Measurements from ENCODE around the gene COQ8A.

GRCh38 chr1:226967665-226968064 is 27.6 kb downstream of the COQ8A start:
- TF ChIP-seq MAX (IDR thresholded peaks at IDR 0.05): no peak
- TF ChIP-seq CTCF (IDR thresholded peaks at IDR 0.05 in 2 of 3, conservative IDR thresholded peaks at IDR 0.05 in 1 of 3; ENCODE audit: borderline replicate concordance in 1 of 3, insufficient read depth in 1 of 3, low read depth in 2 of 3, low read length in 2 of 3): no peak
- no peak for TF ChIP-seq SRF (IDR thresholded peaks at IDR 0.05; ENCODE audit: low read depth)
- no peak for TF ChIP-seq EZH2 (IDR thresholded peaks at IDR 0.05)
- TF ChIP-seq YY1 (IDR thresholded peaks at IDR 0.05; ENCODE audit: extremely low read depth, insufficient replicate concordance, low read depth, low read length): no peak
- TF ChIP-seq, protein P1, sequence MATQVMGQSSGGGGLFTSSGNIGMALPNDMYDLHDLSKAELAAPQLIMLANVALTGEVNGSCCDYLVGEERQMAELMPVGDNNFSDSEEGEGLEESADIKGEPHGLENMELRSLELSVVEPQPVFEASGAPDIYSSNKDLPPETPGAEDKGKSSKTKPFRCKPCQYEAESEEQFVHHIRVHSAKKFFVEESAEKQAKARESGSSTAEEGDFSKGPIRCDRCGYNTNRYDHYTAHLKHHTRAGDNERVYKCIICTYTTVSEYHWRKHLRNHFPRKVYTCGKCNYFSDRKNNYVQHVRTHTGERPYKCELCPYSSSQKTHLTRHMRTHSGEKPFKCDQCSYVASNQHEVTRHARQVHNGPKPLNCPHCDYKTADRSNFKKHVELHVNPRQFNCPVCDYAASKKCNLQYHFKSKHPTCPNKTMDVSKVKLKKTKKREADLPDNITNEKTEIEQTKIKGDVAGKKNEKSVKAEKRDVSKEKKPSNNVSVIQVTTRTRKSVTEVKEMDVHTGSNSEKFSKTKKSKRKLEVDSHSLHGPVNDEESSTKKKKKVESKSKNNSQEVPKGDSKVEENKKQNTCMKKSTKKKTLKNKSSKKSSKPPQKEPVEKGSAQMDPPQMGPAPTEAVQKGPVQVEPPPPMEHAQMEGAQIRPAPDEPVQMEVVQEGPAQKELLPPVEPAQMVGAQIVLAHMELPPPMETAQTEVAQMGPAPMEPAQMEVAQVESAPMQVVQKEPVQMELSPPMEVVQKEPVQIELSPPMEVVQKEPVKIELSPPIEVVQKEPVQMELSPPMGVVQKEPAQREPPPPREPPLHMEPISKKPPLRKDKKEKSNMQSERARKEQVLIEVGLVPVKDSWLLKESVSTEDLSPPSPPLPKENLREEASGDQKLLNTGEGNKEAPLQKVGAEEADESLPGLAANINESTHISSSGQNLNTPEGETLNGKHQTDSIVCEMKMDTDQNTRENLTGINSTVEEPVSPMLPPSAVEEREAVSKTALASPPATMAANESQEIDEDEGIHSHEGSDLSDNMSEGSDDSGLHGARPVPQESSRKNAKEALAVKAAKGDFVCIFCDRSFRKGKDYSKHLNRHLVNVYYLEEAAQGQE (IDR thresholded peaks at IDR 0.05; ENCODE audit: low read depth): no peak
